Activated CD8-positive, alpha-beta memory T cell treated with anti-CD3 and anti-CD28 coated beads, Interleukin-2, amount 50 U/mL, for 1 hour (primary cell): ENCODE data around the gene TNNT1.
A peak's percentile ranks its signal among the peaks of the same experiment; 100 is the strongest.

ENCODE experiments used
- DNase-seq: peaks from one replicate; pipeline ENCODE4 v3.0.0-alpha.2; 2020; ENCODE audit errors: extremely low read depth

Gene TNNT1

DNA sequence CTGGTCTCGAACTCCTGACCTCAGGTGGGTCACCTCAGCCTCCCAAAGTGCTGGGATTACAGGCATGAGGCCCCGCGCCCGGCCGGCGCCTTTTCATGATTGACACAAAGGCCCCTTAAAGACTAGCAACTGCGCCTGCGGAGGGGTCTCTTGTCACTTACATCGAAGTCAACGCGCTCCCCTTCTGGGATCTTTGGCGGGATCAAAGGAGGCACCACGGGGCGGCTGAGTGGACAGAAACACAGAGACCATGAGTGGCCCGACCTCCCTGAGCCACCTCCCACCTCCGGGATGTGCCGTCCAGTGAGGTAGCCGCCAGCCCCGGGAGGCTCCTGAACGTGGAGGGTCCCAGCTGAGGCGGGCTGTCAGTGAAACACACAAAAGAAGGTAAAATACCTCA is 7.3 kb downstream of the TNNT1 start:
- no peak for DNase-seq

GRCh38 chr19:55137915-55138314 is 11.1 kb downstream of the TNNT1 start:
- DNase-seq, result no peak

- no peak for DNase-seq
Observed at GRCh38 chr19:55136399-55137102, 12.5 kb downstream of the TNNT1 start.

DNA sequence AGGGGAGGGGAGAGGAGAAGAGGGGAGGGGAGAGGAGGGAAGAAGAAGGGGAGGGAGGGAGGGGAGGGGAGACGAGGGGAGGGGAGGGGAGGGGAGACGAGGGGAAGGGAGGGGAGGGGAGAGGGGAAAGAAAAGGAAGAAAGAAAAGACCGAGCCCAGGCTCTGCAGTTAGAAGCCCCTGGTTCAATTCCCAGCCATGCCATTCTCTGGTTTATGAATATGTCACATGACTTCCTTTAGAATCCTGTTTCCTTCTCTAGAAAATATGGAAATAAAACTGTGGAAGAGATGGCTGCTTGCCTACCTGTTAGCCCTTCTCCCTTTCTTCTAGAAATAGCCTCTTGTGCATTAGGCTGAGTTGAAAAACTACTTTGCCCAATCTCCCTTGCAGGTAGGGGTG is 14.3 kb downstream of the TNNT1 start:
- no peak for DNase-seq

- DNase-seq, result no peak
Observed at GRCh38 chr19:55133639-55134444, 15.2 kb downstream of the TNNT1 start.

GRCh38 chr19:55132453-55133129 is 16.4 kb downstream of the TNNT1 start:
- no peak for DNase-seq

DNA sequence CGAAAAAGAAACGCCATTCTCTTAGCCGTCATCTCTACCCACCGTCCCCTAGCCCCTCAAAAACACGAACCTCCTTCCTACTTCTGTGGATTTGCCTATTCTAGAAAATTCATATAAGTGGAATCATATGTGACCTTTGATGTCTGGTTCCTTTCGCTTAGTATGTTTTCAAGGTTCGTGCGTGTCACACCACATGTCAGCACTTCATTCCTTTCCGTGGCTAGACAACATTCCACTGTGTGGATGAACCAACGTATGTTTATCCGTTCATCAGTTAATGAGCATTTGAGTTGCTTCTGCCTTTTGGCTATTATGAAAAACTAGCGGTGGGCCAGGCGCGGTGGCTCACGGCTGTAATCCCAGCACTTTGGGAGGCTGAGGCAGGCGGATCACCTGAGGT is 17.6 kb downstream of the TNNT1 start:
- DNase-seq, result no peak

- DNase-seq, result no peak
Observed at GRCh38 chr19:55119053-55119452, 30.0 kb downstream of the TNNT1 start.

DNA sequence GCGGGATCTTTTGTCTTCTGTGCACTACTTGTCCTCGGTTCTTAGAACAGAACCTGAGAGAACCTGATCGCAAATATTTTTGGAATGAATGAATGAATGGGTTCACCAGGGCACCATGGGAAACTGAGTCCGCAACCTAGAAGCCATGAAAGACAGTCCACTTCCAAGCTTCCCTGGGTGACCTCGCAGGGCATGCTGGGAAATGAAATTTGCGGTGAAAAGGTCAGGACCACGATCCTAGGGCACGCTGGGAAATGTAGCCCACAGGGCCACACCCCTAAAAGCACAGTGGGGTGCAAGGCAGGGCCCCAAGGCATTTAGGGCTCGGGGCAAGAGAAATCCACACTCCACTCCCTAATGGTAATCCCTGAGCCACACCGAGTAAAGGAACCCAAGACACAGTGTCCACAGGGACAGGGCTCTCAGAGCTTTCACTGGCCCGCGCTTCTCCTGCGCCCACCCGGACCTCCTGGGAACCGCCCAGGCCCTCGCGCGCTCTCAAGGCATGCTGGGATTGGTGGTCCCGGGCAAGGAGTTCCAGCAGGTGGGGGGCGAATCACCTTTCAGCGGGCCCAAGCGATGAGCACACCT is 30.5 kb downstream of the TNNT1 start:
- no peak for DNase-seq

GRCh38 chr19:55117663-55118391 is 31.2 kb downstream of the TNNT1 start:
- peak; percentile 85 for DNase-seq

DNA sequence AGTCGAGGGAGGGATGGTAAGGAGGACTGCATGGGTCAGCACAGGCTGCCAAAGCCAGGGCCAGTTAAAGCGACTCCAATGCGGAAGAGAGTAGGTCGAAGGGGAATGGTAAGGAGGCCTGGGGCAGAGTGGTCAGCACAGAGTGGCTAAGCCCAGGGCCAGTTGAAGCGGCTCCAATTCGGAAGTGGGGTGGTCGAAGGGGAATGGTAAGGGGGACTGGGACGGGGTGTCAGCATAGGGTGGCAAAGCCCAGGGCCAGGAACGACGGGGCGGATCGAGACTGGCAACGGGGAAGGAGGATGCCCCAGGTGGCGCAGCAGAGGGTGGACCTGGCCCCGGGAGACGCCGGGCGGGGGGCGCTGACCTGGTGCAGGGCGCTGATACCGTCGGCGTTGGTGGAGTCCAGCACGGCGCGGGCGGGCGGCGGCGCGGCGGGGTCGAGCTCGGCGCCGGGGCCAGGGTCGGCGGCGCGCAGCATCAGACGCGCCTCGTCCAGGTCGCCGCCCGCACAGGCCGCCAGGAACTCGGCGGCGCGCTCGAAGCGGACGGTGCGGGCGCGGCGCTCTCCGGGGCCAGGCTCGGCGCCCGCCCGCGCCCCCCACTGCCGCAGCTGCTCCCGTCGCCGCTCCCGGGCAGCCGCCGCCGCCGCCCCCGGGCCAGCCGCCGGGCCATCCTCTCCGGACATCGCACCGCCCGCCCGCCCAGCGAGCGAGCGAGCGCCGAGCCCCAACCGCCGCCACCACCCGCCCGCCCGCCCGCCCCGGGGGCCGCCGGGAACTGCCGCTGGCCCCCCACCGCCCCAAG is 31.9 kb downstream of the TNNT1 start, which contains the start of gene PPP1R12C:
PPP1R12C (minus strand) TSS at position 779 of the 804 bp plus-strand sequence; CDS start at position 685, 94 bp downstream.
- no peak for DNase-seq

DNA sequence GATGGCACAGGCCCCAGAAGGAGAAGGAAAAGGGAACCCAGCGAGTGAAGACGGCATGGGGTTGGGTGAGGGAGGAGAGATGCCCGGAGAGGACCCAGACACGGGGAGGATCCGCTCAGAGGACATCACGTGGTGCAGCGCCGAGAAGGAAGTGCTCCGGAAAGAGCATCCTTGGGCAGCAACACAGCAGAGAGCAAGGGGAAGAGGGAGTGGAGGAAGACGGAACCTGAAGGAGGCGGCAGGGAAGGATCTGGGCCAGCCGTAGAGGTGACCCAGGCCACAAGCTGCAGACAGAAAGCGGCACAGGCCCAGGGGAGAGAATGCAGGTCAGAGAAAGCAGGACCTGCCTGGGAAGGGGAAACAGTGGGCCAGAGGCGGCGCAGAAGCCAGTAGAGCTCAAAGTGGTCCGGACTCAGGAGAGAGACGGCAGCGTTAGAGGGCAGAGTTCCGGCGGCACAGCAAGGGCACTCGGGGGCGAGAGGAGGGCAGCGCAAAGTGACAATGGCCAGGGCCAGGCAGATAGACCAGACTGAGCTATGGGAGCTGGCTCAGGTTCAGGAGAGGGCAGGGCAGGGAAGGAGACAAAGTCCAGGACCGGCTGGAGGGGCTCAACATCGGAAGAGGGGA is 32.7 kb downstream of the TNNT1 start:
- no peak for DNase-seq

GRCh38 chr19:55115446-55116065 is 33.5 kb downstream of the TNNT1 start:
- no peak for DNase-seq

DNA sequence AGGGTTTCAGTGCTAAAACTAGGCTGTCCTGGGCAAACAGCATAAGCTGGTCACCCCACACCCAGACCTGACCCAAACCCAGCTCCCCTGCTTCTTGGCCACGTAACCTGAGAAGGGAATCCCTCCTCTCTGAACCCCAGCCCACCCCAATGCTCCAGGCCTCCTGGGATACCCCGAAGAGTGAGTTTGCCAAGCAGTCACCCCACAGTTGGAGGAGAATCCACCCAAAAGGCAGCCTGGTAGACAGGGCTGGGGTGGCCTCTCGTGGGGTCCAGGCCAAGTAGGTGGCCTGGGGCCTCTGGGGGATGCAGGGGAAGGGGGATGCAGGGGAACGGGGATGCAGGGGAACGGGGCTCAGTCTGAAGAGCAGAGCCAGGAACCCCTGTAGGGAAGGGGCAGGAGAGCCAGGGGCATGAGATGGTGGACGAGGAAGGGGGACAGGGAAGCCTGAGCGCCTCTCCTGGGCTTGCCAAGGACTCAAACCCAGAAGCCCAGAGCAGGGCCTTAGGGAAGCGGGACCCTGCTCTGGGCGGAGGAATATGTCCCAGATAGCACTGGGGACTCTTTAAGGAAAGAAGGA is 34.4 kb downstream of the TNNT1 start:
- no peak for DNase-seq

- DNase-seq, result no peak
Observed at GRCh38 chr19:55113570-55114039, 35.4 kb downstream of the TNNT1 start.

GRCh38 chr19:55112777-55113569 is 36.0 kb downstream of the TNNT1 start:
- DNase-seq, result no peak

DNA sequence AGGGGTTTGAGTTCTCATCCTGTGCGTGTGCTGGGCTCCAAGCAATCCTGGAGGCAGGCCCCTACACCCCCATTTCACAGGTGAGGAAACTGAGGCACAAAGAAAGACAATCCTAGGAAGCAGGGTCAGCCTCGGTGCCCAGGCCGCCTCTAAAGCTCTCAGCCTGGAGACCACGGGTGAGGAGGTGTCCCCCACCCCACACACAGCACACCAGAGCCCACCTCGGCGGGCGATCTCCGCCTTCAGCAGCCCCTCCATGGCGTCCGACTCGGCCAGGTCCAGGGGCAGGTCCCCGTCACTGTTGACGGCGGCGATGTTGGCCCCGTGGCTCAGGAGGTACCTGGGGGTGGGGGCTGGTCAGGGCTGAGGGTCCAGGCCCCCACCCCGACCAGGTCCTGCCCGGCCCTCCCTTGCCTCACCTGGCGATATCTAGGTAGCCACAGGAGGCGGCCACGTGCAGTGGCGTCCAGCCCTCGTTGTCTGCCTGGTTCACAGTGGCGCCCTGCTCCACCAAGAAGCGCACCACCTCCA is 36.7 kb downstream of the TNNT1 start:
- no peak for DNase-seq

- no peak for DNase-seq
Observed at GRCh38 chr19:55111238-55111831, 37.7 kb downstream of the TNNT1 start.
